Mesenchymal stem cell (in vitro differentiated cells and primary cell): ENCODE results near the gene TNFRSF1B.

Experiments used
- DNase-seq: peaks from one replicate; pipeline ENCODE4 v3.0.0-alpha.2; 2013
- H2AFZ ChIP-seq: one replicate; pipeline ENCODE4 v1.6.1; 2013; ENCODE audit warnings: low read depth, mild to moderate bottlenecking, control low read depth, inconsistent platforms, low read length, moderate library complexity
- H2AK5ac ChIP-seq: 2 replicates; pipeline ENCODE4 v1.6.1; 2013; ENCODE audit warnings: low read length, moderate library complexity, mild to moderate bottlenecking, inconsistent platforms; ENCODE audit not compliant: severe bottlenecking
- H2BK120ac ChIP-seq: one replicate; pipeline ENCODE4 v1.6.1; 2013; ENCODE audit warnings: low read depth, mild to moderate bottlenecking, inconsistent platforms, low read length, moderate library complexity
- H2BK12ac ChIP-seq, 2 experiments: one replicate each; pipeline ENCODE4 v1.6.1; 2013; ENCODE audit warnings: inconsistent platforms in 2 of 2, low read length in 2 of 2, mild to moderate bottlenecking in 2 of 2, moderate library complexity in 2 of 2, control low read depth in 1 of 2
- H2BK15ac ChIP-seq: one replicate; pipeline ENCODE4 v1.6.1; 2013; ENCODE audit warnings: mild to moderate bottlenecking, low read depth, inconsistent platforms; ENCODE audit not compliant: poor library complexity, severe bottlenecking
- H2BK5ac ChIP-seq: 2 replicates; pipeline ENCODE4 v1.6.1; 2013; ENCODE audit warnings: low read depth, mild to moderate bottlenecking, low read length, control low read depth, inconsistent platforms; ENCODE audit not compliant: poor library complexity, severe bottlenecking
- H3K14ac ChIP-seq, 2 experiments: one replicate each; pipeline ENCODE4 v1.6.1; 2013; ENCODE audit warnings: inconsistent platforms in 2 of 2, low read length in 2 of 2, control low read depth in 1 of 2, mild to moderate bottlenecking in 1 of 2, moderate library complexity in 1 of 2
- H3K18ac ChIP-seq, 2 experiments: one replicate each; pipeline ENCODE4 v1.6.1; 2013; ENCODE audit warnings: inconsistent platforms in 2 of 2, low read length in 2 of 2, control low read depth in 1 of 2, low read depth in 1 of 2, mild to moderate bottlenecking in 1 of 2
- H3K23ac ChIP-seq, 2 experiments: one replicate each; pipeline ENCODE4 v1.6.1; 2013; ENCODE audit warnings: inconsistent platforms in 2 of 2, low read length in 2 of 2, mild to moderate bottlenecking in 2 of 2, moderate library complexity in 2 of 2, control low read depth in 1 of 2
- H3K27ac ChIP-seq: 2 replicates; pipeline ENCODE4 v1.5.1; 2013; ENCODE audit warnings: mild to moderate bottlenecking, moderate library complexity, low read length, control low read depth, inconsistent platforms; ENCODE audit not compliant: poor library complexity, severe bottlenecking
- H3K27me3 ChIP-seq, 2 experiments: 2 replicates each; pipeline versions ENCODE4 v1.6.1 to v1.7.0; 2013; ENCODE audit warnings: low read length in 2 of 2, mild to moderate bottlenecking in 2 of 2, moderate library complexity in 2 of 2, control low read depth in 1 of 2, inconsistent platforms in 1 of 2; ENCODE audit not compliant: control insufficient read depth in 1 of 2, insufficient read depth in 1 of 2
- H3K36me3 ChIP-seq, 2 experiments: 2 replicates each; pipeline versions ENCODE4 v1.6.1 to v1.7.0; 2013; ENCODE audit warnings: low read length in 2 of 2, control low read depth in 1 of 2, inconsistent platforms in 1 of 2, low read depth in 1 of 2, mild to moderate bottlenecking in 1 of 2; ENCODE audit not compliant: insufficient read depth in 2 of 2, control insufficient read depth in 1 of 2
- H3K4ac ChIP-seq, 2 experiments: one replicate each; pipeline ENCODE4 v1.6.1; 2013; ENCODE audit warnings: inconsistent platforms in 2 of 2, low read length in 2 of 2, mild to moderate bottlenecking in 2 of 2, moderate library complexity in 2 of 2, control low read depth in 1 of 2, low read depth in 1 of 2
- H3K4me1 ChIP-seq: 2 replicates; pipeline ENCODE4 v1.6.1; 2013; ENCODE audit warnings: low read depth, low read length, control low read depth; ENCODE audit not compliant: control insufficient read depth, insufficient read depth
- H3K4me2 ChIP-seq: 2 replicates; pipeline ENCODE4 v1.6.1; 2013; ENCODE audit warnings: low read length, mild to moderate bottlenecking, inconsistent platforms; ENCODE audit not compliant: poor library complexity, severe bottlenecking
- H3K4me3 ChIP-seq, 2 experiments: 2 replicates each; pipeline versions ENCODE4 v1.5.1 to v1.7.0; 2013; ENCODE audit warnings: low read length in 2 of 2, mild to moderate bottlenecking in 2 of 2, control low read depth in 1 of 2, low read depth in 1 of 2; ENCODE audit not compliant: insufficient read depth in 1 of 2
- H3K79me1 ChIP-seq: replicated peaks from 2 replicates; pipeline ENCODE4 v1.6.1; 2013; ENCODE audit warnings: mild to moderate bottlenecking, control low read depth, low read length, inconsistent platforms; ENCODE audit not compliant: poor library complexity, severe bottlenecking
- H3K9ac ChIP-seq: 2 replicates; pipeline ENCODE4 v1.7.0; 2013; ENCODE audit warnings: mild to moderate bottlenecking, low read length, moderate library complexity
- H3K9me3 ChIP-seq: 2 replicates; pipeline ENCODE4 v1.7.0; 2013; ENCODE audit warnings: mild to moderate bottlenecking, low read length; ENCODE audit not compliant: control insufficient read depth
- H4K8ac ChIP-seq: one replicate; pipeline ENCODE4 v1.6.1; 2013; ENCODE audit warnings: inconsistent platforms, mild to moderate bottlenecking, low read length, moderate library complexity
- H4K91ac ChIP-seq: one replicate; pipeline ENCODE4 v1.6.1; 2013; ENCODE audit warnings: mild to moderate bottlenecking, low read length, inconsistent platforms
- WGBS: methylation state at CpG from one replicate; pipeline ENCODE4 v1.1.7; 2013; ENCODE audit warnings: mixed read lengths; 5-methylcytosine and 5-hydroxymethylcytosine counted together

The TNFRSF1B gene

DNA sequence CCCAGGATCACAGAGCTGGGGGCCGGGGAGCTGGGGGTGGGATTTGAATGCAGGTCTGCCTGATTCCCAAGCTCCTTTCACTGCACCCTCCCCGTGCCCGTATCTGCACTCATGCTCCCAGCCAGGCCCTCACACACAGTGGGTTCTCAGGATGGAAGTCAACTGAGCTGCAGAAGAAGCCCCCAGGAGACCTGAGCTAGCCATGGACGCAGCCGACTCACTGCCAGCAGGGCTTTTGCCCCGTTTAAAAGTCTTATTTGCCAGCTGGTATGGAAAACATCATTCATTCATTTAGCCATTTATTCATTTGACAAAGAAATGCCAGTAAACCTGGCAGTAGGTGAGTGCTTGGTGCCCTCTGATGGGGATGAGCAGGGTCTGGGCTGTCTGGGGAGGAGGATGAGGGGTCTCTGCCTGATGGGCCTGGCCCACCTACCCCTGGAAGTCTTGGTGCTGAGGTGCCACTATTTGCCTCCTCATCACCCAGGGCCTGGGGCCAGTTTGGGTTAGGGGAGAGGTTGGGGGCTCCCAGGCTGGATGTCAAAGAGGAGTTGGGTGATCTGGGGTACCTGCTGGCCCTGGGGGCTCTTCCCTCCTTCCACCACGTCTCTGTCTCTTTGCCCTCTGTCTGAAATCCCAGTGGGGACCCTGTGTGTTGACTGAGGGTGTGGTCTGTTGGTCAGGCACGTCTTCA is 2.8 kb downstream of the TNFRSF1B start:
- Histone ChIP-seq H3K14ac (no peak overlapping the region), H2AK5ac (no peak overlapping the region), H3K27me3 (peaks cover 0 to 3% of the 10 kb centered on the region in 2 experiments), H2BK12ac (no peak overlapping the region), H3K4me2 (no peak overlapping the region), H2BK15ac (no peak overlapping the region), H3K4ac (no peak overlapping the region), H3K9ac (no peak overlapping the region), H4K91ac (no peak overlapping the region), H3K9me3 (no peaks in the 10 kb centered on the region), H3K79me1 (no peaks in the 10 kb centered on the region), H3K4me3 (no peak overlapping the region), H3K27ac (no peak overlapping the region), H4K8ac (peak overlapping the region; percentile 22), H3K4me1 (peaks cover 17% of the 10 kb centered on the region), H2AFZ (no peak overlapping the region), H3K36me3 (no peaks in the 10 kb centered on the region), H3K18ac (no peak overlapping the region), H2BK5ac (no peak overlapping the region), H3K23ac (no peak overlapping the region), H2BK120ac (no peak overlapping the region)
- 88% methylated on average over 5 of the region's 8 CpGs for WGBS
- no peak for DNase-seq

- no peak overlapping the region for H3K27ac ChIP-seq
- H4K91ac ChIP-seq = no peak overlapping the region
- no peak overlapping the region for H2BK12ac ChIP-seq
- no peaks in the 10 kb centered on the region for H3K36me3 ChIP-seq
- 98% methylated on average over 7 of the region's 9 CpGs for WGBS
- no peak overlapping the region for H2BK5ac ChIP-seq
- H3K4me2 ChIP-seq = no peak overlapping the region
- H2BK15ac ChIP-seq = no peak overlapping the region
- H2AK5ac ChIP-seq = no peak overlapping the region
- H2AFZ ChIP-seq = no peak overlapping the region
- no peak for DNase-seq
- no peak overlapping the region for H2BK120ac ChIP-seq
- no peak overlapping the region for H3K4ac ChIP-seq
- no peak overlapping the region for H3K18ac ChIP-seq
- no peaks in the 10 kb centered on the region for H3K79me1 ChIP-seq
- peaks cover 0 to 3% of the 10 kb centered on the region in 2 experiments for H3K27me3 ChIP-seq
- H3K9me3 ChIP-seq = no peaks in the 10 kb centered on the region
- no peak overlapping the region for H3K4me3 ChIP-seq
- H4K8ac ChIP-seq = no peak overlapping the region
- peaks cover 21% of the 10 kb centered on the region for H3K4me1 ChIP-seq
- H3K14ac ChIP-seq = no peak overlapping the region
- H3K9ac ChIP-seq = no peak overlapping the region
- no peak overlapping the region for H3K23ac ChIP-seq
Observed at GRCh38 chr1:12170263-12170671, 3.5 kb downstream of the TNFRSF1B start.

DNA sequence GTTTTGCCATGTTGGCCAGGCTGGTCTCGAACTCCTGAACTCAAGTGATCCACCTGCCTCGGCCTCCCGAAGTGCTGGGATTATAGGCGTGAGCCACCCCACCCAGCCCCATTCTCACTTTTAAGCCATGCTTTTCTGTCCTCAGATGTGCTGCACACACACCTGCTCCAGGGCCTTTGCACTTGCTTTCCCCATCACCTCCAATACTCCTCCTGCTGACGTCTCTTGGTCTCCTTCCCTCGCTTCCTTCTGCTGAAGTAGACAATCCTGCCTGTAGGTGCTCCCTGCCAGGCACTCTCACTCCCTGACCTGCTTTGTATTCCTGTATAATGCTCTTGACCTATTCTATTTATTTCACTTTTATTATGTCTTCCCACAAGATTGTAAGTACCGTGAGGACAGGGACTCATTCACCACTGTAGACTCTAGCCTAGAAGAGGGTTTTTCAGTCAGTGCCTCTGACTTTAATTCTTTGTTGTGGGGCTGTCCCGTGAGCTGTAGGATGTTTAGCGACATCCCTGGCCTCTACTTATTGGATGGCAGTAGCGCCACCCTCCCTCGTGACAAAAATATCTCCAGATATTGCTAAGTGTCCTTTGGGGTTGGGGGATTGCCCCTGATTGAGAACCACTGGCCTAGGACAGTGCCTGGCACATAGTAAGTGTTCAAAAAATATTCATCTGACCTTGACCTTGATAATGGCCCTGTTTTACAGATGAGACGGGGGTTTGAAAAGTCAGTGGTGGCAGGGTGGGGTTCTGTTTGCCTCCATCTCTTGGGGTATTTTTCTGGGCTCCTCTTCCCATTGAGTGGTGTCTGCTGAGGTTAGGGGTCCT is 4.6 kb downstream of the TNFRSF1B start:
- Histone ChIP-seq H2BK15ac (no peak overlapping the region), H2BK12ac (no peak overlapping the region), H3K27me3 (peaks cover 0 to 3% of the 10 kb centered on the region in 2 experiments), H4K8ac (no peak overlapping the region), H3K23ac (no peak overlapping the region), H3K9ac (no peak overlapping the region), H2BK120ac (no peak overlapping the region), H3K4me1 (peaks cover 25% of the 10 kb centered on the region), H4K91ac (no peak overlapping the region), H3K36me3 (no peaks in the 10 kb centered on the region), H3K27ac (no peak overlapping the region), H3K79me1 (no peaks in the 10 kb centered on the region), H3K4me3 (no peak overlapping the region), H3K4me2 (no peak overlapping the region), H2AFZ (no peak overlapping the region), H3K14ac (no peak overlapping the region), H3K18ac (peak overlapping the region in 1 of 2 experiments; percentile 29), H3K4ac (no peak overlapping the region), H2BK5ac (no peak overlapping the region), H3K9me3 (no peaks in the 10 kb centered on the region), H2AK5ac (no peak overlapping the region)
- DNase-seq = no peak
- 94% methylated on average over 12 of the region's 12 CpGs for WGBS
